Stomach smooth muscle (tissue), 2 donors: ENCODE data around the gene PUS3.

Source experiments
- H3K27ac ChIP-seq: one replicate; pipeline ENCODE4 v1.7.0; 2013; ENCODE audit warnings: mild to moderate bottlenecking, low read length, inconsistent platforms
- H3K27me3 ChIP-seq, 2 donors: one replicate each; pipeline ENCODE4 v1.7.0; 2013; ENCODE audit warnings: low read length in 2 of 2; ENCODE audit not compliant: insufficient read depth in 2 of 2, control insufficient read depth in 1 of 2
- H3K36me3 ChIP-seq, 2 donors: one replicate each; pipeline ENCODE4 v1.7.0; 2013; ENCODE audit warnings: low read length in 2 of 2; ENCODE audit not compliant: control insufficient read depth in 2 of 2, insufficient read depth in 2 of 2
- H3K4me1 ChIP-seq: one replicate; pipeline ENCODE4 v1.7.0; 2013; ENCODE audit warnings: low read length; ENCODE audit not compliant: control insufficient read depth, insufficient read depth
- H3K4me3 ChIP-seq, 2 donors: one replicate each; pipeline ENCODE4 v1.7.0; 2013; ENCODE audit warnings: low read length in 2 of 2
- H3K9ac ChIP-seq, 2 donors: one replicate each; pipeline ENCODE4 v1.7.0; 2013; ENCODE audit warnings: low read length in 2 of 2, mild to moderate bottlenecking in 1 of 2
- H3K9me3 ChIP-seq, 2 donors: one replicate each; pipeline ENCODE4 v1.7.0; 2013; ENCODE audit warnings: low read length in 2 of 2; ENCODE audit not compliant: control insufficient read depth in 2 of 2
- donor health status: healthy.
- donor health status: Pancreatic carcinoma.

The PUS3 gene

DNA sequence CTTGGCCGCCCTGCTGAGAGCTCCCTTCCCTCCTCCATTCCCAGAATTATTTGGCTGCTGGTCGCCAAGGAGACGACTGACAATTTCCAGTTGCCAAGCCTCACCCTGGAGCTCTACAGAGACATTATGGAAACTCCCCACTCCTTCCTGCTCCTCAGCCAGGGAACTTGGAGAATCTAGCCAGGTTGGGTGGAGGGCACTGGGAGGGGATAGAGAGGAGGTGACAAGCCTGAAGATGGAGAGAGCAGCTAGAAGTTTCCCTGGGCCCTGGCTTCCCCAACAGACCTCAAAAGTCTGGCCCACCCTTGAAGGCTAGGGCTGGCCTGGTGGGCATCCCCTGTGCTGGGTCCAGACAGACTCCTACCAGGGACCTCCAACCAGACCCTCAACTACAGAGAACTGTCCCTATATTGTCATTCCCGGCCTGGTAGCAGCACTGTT, 36.1 kb upstream of the PUS3 start:
- H3K4me3 ChIP-seq, result peak overlapping the region in 1 of 2 donors; percentile 14
- no peak overlapping the region for H3K9ac ChIP-seq
- H3K4me1 ChIP-seq, result peaks cover 17% of the 10 kb centered on the region
- H3K36me3 ChIP-seq, result no peaks in the 10 kb centered on the region
- H3K27ac ChIP-seq, result no peak overlapping the region
- no peaks in the 10 kb centered on the region for H3K27me3 ChIP-seq
- H3K9me3 ChIP-seq, result no peaks in the 10 kb centered on the region

DNA sequence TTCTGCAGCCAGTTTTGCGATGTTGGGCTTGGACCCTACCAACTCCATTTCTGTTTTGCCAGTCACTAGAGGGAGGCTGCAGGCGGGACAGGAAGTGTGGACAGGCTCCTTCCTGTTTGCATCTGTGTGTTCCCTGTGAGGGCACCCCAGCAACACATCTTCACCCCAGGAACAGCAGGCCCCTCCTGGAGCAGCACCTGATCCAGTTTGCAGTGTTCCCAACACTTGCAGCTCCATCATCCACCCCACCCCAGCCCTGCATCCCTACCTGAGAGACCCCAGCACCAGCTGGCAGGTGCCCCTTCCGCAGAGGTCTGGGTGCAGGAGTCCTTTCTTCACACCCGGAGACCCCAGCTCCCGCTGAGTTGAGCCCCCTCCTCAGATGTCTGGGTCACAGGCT, 35.4 kb upstream of the PUS3 start:
- Histone ChIP-seq H3K4me1 (peaks cover 17% of the 10 kb centered on the region), H3K4me3 (no peak overlapping the region), H3K9ac (no peak overlapping the region), H3K27me3 (no peaks in the 10 kb centered on the region), H3K9me3 (no peaks in the 10 kb centered on the region), H3K36me3 (no peaks in the 10 kb centered on the region), H3K27ac (no peak overlapping the region)

DNA sequence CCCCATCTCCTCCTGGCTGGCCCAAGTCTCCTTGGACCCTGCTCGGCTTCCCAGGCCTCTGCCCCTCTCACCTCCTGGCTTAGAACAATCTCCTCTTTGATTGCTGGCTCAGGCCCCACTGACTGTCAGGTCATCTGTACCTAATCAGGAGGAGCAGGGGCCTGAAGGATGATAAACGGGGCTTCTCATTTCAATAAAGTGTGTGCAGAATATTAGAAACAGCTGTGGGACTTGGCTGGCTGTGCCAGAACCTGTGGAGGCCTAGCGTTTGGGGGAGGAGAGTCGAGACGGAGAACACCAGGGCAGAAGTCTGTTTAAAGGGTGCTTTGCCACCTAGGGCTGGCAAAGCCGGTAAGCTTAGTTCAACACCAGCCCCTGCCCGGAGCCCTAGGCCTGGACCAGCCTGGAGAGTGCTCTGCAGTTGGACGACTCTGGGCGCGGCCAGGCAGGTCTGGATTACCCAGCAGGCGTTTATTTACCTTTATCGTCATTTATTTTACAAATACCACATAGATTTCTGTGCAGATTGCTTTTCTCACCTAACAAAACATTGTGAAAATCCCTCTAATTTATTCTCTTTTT, 32.7 kb upstream of the PUS3 start:
- Histone ChIP-seq H3K4me3 (no peak overlapping the region), H3K36me3 (no peaks in the 10 kb centered on the region), H3K27ac (no peak overlapping the region), H3K9ac (no peak overlapping the region), H3K9me3 (no peaks in the 10 kb centered on the region), H3K27me3 (no peaks in the 10 kb centered on the region), H3K4me1 (peaks cover 12% of the 10 kb centered on the region)

DNA sequence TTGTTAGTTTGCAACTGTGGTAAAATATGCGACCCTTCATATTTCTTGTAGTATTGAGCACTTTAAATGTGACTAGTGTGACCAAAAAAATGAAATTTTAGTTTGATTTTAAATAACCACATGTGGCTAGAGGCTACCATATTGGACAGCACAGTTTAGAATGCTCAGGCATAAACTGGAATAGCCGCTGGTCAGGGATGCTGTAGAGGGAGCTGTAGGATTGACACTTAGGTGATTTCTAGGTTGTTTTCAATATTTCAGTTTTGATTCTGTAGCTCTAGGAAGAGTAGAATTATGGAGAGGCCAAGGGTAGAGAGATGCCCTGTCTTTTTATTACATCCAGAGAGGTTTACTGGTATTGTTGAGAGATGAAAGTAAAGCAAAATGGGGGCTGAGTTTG, 32.0 kb upstream of the PUS3 start:
- Histone ChIP-seq H3K36me3 (no peaks in the 10 kb centered on the region), H3K9me3 (no peaks in the 10 kb centered on the region), H3K9ac (no peak overlapping the region), H3K4me3 (no peak overlapping the region), H3K4me1 (peaks cover 12% of the 10 kb centered on the region), H3K27me3 (no peaks in the 10 kb centered on the region), H3K27ac (no peak overlapping the region)

DNA sequence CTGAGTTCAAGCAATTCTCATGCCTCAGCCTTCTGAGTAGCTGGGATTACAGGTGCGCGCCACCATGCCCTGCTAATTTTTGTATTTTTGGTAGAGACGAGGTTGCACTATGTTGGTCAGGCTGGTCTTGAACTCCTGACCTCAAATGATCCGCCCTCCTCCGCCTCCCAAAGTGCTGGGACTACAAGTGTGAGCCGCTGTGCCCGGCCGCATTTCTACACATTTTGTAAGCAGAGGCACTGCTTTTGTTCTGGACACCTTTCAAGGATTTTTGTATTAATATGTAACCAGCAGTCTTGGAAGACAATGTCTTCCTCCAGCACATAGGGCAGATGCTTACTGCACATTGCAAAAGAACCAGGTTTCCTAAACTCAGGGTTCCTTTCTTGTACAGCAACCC, 31.5 kb upstream of the PUS3 start:
- H3K4me3 ChIP-seq, result no peak overlapping the region
- H3K4me1 ChIP-seq, result peaks cover 10% of the 10 kb centered on the region
- H3K27me3 ChIP-seq, result peaks cover 0 to 2% of the 10 kb centered on the region in 2 donors
- no peak overlapping the region for H3K27ac ChIP-seq
- no peaks in the 10 kb centered on the region for H3K36me3 ChIP-seq
- H3K9ac ChIP-seq, result no peak overlapping the region
- no peaks in the 10 kb centered on the region for H3K9me3 ChIP-seq

DNA sequence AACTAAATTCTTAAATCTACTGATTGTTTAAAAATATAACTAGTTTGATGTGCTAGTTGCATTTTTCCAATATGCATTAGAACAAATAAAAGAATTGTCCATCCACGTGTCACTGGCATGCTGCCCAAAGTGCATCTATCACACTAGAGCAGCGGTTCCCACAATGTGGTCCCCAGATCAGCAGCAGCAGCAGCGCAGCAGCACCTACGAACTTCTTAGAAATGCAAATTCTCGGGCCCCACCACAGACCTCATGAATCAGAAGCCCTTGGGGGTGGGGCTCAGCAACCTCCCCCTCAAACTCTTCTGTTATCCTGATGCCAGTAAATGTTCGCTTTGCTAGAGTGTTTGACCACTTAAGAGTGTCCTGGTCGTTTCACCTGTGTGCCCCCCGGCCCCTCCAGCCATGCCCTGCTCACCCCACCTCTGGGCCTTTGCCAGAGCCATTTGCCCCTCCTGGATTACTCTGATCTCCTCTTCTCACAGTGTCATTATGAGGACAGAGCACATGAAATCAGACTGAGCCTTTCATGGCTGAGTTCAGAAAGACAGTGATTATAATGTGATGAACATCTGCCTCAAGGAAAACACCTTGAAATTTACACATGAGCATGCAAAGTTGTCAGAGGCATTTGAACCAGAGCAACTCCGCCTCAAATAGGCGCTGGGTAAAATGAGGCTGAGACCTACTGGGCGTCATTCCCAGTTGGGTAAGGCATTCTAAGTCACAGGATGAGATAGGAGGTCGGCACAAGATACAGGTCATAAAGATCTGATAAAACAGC, 30.2 kb upstream of the PUS3 start:
- H3K27ac ChIP-seq, result no peak overlapping the region
- H3K9me3 ChIP-seq, result no peaks in the 10 kb centered on the region
- no peak overlapping the region for H3K4me3 ChIP-seq
- no peaks in the 10 kb centered on the region for H3K36me3 ChIP-seq
- H3K4me1 ChIP-seq, result no peaks in the 10 kb centered on the region
- no peak overlapping the region for H3K9ac ChIP-seq
- H3K27me3 ChIP-seq, result peaks cover 0 to 2% of the 10 kb centered on the region in 2 donors

DNA sequence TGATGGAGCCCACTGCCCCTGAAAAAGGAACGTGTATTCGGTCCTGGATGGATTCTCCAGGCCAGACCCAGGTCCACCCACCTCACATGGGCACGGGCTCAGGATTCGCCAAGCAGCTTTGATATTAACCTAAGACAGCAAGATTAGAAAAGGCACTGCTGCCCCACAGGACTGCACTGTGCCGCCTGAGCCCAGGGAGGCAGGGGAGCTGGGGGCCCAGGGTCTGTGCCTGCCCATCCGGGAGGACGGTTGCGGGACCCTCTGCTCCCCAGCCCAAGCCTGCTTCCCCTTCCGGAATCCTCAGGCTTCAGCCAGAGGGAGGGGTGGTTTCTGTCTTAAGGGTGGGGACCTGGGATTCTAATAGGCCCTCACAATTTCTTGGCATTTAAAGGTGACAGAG, 29.3 kb upstream of the PUS3 start:
- Histone ChIP-seq H3K27ac (no peak overlapping the region), H3K36me3 (no peaks in the 10 kb centered on the region), H3K4me1 (no peaks in the 10 kb centered on the region), H3K9ac (no peak overlapping the region), H3K9me3 (no peaks in the 10 kb centered on the region), H3K27me3 (peaks cover 0 to 2% of the 10 kb centered on the region in 2 donors), H3K4me3 (no peak overlapping the region)

DNA sequence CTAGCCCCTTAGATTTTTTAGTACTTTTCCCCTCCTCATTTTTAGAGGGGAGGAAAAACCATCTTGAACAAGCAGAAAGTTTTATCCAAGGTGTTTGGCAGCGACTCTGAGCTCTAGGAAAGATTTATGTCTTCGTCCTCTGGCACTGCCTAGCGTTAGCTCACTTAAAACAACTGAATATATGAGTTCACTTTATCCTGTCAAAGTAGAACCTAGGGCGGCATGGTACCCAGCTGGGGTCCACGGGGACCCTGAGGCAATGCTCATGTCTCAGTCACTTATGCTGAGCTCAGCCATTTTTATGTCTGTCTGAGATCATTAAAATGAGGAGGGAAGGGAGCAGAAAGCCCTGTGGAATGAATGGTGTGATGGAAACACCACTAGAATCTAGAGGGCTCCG, 28.7 kb upstream of the PUS3 start:
- H3K27me3 ChIP-seq, result peaks cover 0 to 2% of the 10 kb centered on the region in 2 donors
- no peak overlapping the region for H3K4me3 ChIP-seq
- no peaks in the 10 kb centered on the region for H3K36me3 ChIP-seq
- no peaks in the 10 kb centered on the region for H3K9me3 ChIP-seq
- no peak overlapping the region for H3K9ac ChIP-seq
- H3K4me1 ChIP-seq, result no peaks in the 10 kb centered on the region
- no peak overlapping the region for H3K27ac ChIP-seq

DNA sequence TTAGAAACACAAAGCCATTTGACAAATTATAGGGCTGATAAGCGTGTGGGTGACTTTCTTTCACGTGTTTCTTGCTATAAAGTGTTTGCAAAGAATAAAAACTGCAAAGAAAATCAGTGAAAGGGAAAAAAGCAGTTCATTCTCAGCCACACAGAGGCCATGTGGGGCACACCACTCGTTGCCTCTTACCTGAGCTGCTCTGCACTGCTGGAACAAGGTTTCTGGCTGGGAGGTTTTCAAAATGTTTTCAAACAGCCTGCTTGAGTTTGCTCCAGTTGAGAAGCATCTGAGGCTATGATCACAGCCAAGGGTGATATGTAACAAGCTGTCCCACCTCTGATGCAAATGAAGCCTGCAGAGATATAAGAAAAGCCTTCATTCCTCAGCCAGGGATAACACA, 28.1 kb upstream of the PUS3 start:
- H3K9me3 ChIP-seq, result no peaks in the 10 kb centered on the region

DNA sequence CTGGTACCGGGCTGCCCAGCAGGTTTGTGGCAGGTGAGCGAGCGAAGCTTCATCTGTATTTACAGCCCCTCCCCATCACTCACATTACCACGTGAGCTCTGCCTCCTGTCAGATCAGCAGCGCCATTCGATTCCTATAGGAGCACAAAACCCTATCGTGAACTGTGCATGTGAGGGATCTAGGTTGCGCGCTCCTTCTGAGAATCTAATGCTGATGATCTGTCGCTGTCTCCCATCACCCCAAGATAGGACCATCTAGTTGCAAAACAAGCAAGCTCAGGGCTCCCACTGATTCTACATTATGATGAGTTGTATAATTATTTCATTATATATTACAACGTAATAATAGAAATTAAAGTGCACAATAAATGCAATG, 27.1 kb upstream of the PUS3 start:
- Histone ChIP-seq H3K4me3 (no peak overlapping the region), H3K27me3 (peaks cover 0 to 2% of the 10 kb centered on the region in 2 donors), H3K9me3 (no peaks in the 10 kb centered on the region), H3K27ac (no peak overlapping the region), H3K4me1 (no peaks in the 10 kb centered on the region), H3K36me3 (no peaks in the 10 kb centered on the region), H3K9ac (no peak overlapping the region)

More for the DNA sequence above, 28.1 kb upstream of the PUS3 start:
- no peak overlapping the region for H3K4me3 ChIP-seq
- H3K27ac ChIP-seq, result no peak overlapping the region
- no peak overlapping the region for H3K9ac ChIP-seq
- peaks cover 0 to 2% of the 10 kb centered on the region in 2 donors for H3K27me3 ChIP-seq
- no peaks in the 10 kb centered on the region for H3K4me1 ChIP-seq
- no peaks in the 10 kb centered on the region for H3K36me3 ChIP-seq

DNA sequence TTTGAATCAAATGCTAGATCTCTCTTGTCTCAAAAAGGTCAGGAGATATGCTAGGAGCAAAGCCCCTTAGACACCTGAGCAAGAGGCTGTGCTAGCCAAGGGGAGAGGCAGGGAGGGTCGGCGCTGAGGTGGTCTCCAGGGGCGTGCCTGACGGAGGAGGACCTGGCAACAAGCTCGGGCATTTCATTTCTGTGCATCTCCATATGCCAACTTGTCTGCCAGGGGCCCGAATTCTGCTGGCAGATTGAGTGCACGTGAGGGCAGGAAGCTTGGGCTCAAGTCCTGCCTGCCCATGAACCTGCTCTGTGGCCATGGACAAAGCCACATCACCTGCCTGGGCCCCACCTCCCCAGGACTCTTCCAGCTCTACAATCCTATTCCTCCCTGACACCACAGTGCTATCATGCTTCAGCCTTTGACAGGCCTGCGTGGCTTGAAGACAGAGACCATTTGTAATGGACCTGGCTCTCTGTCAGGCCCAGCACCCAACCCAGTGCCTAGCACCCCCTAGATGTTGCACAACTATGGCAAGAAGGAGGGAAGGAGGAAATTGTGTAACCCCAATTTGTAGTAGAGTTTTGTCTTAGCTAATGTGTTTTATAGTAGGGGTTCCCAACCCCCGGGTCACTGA, 26.6 kb upstream of the PUS3 start:
- H3K27me3 ChIP-seq, result peaks cover 0 to 2% of the 10 kb centered on the region in 2 donors
- H3K4me1 ChIP-seq, result no peaks in the 10 kb centered on the region
- H3K27ac ChIP-seq, result no peak overlapping the region
- H3K9me3 ChIP-seq, result no peaks in the 10 kb centered on the region
- no peak overlapping the region for H3K4me3 ChIP-seq
- H3K9ac ChIP-seq, result no peak overlapping the region
- H3K36me3 ChIP-seq, result no peaks in the 10 kb centered on the region
